Panc1 (cell line): ENCODE measurements around the gene YY1AP1. TPM values are rescaled to one million over a fixed set of nuclear protein-coding genes. Genes with fewer than 3 reads are reported as not detected.
"Not testable (repeated sequence)": the region's sequence is repeated elsewhere in the genome, so short reads cannot be mapped to it uniquely, and the experiment has no call there.

Source experiments
- ATAC-seq: fragments of 200-7000 bp; cut with Tn5 transposase; 2 replicates; pipeline ENCODE4 v1.9.1; 2020; ENCODE audit warnings: mild to moderate bottlenecking, moderate library complexity
- BruUV-seq: library from RNA; stranded (reverse); fragments of 400-500 nt; replicated peaks from 2 replicates; lab custom pipeline; 2021; lab: Mats Ljungman, UMichigan
- CTCF ChIA-PET: fragments of 300-600 bp; sonication (Branson Sonifier 250); formaldehyde crosslinking; loops from one replicate; lab custom pipeline; 2022; ENCODE audit warnings: antibody characterized with exemption; lab: Charles Lee
- POLR2A ChIA-PET: fragments of 300-600 bp; sonication (Branson Sonifier 250); formaldehyde crosslinking; loops from one replicate; lab custom pipeline; 2022; ENCODE audit warnings: antibody characterized with exemption; lab: Charles Lee
- DNase-seq: peaks from one replicate; pipeline ENCODE4 v3.0.0-alpha.2; 2010; ENCODE audit warnings: low read depth, low spot score
- H3K27ac ChIP-seq: 2 replicates; pipeline ENCODE4 v1.5.1; 2011; ENCODE audit warnings: mild to moderate bottlenecking, low read length, inconsistent platforms
- H3K27me3 ChIP-seq: fragments of 200-500 bp; sonication (Bioruptor generic); 2 replicates; pipeline ENCODE4 v1.6.0; 2014; ENCODE audit warnings: low read length, inconsistent platforms; ENCODE audit not compliant: control insufficient read depth, insufficient read depth
- H3K36me3 ChIP-seq: fragments of 200-500 bp; sonication (Bioruptor generic); 2 replicates; pipeline ENCODE4 v1.5.1; 2014; ENCODE audit warnings: inconsistent platforms, mild to moderate bottlenecking, low read length, moderate library complexity; ENCODE audit not compliant: control insufficient read depth, insufficient read depth
- H3K4me1 ChIP-seq: 2 replicates; pipeline ENCODE4 v1.5.1; 2011; ENCODE audit warnings: inconsistent platforms, mild to moderate bottlenecking, low read length, moderate library complexity; ENCODE audit not compliant: control insufficient read depth, insufficient read depth
- H3K4me3 ChIP-seq, 2 experiments: 2 replicates each; pipeline ENCODE4 v1.5.1; 2011 to 2012; ENCODE audit warnings: low read depth in 2 of 2, low read length in 2 of 2, mild to moderate bottlenecking in 2 of 2, inconsistent platforms in 1 of 2, moderate library complexity in 1 of 2
- H3K9me3 ChIP-seq: fragments of 200-500 bp; sonication (Bioruptor generic); 2 replicates; pipeline ENCODE4 v1.5.1; 2014; ENCODE audit warnings: low read depth, mild to moderate bottlenecking, inconsistent platforms, low read length, moderate library complexity; ENCODE audit not compliant: control insufficient read depth, insufficient read depth
- CTCF ChIP-seq: fragments of 450-650 bp; IDR thresholded peaks from 2 replicates; pipeline ENCODE4 v1.5.1; 2017; ENCODE audit warnings: mild to moderate bottlenecking
- POLR2AphosphoS5 ChIP-seq: IDR thresholded peaks from 2 replicates; pipeline ENCODE4 v1.6.1; 2012; ENCODE audit warnings: mild to moderate bottlenecking, low read depth, low read length, moderate library complexity
- SIN3A ChIP-seq: IDR thresholded peaks from 2 replicates; pipeline ENCODE4 v1.6.1; 2012; ENCODE audit warnings: low read depth, mild to moderate bottlenecking, low read length, moderate library complexity, borderline replicate concordance; ENCODE audit not compliant: insufficient read depth
- TCF7L2 ChIP-seq: IDR thresholded peaks from 2 replicates; pipeline ENCODE4 v1.6.1; 2011; ENCODE audit warnings: mild to moderate bottlenecking, low read depth, low read length, inconsistent platforms
- in situ Hi-C: cut with HindIII; loops from 2 replicates; pipeline ENCODE4 v1.10.0; 2016; ENCODE audit warnings: low sequenced_read_pairs, low pct_unique_long_range_greater_than_20kb
- intact Hi-C: fragments of 100-400 bp; cut with micrococcal nuclease; formaldehyde crosslinking; loops from one replicate; pipeline ENCODE4 v1.10.0; 2022; ENCODE audit not compliant: unreplicated experiment
- total RNA-seq: library from RNA; stranded (reverse); gene quantifications from one replicate; pipeline ENCODE4 v1.2.1, GENCODE V29; 2021; ENCODE audit not compliant: unreplicated experiment
- TF ChIP-seq, protein P1 (sequence below), 2 experiments: IDR thresholded peaks; 2 replicates each; pipeline ENCODE4 v1.6.1; 2011 to 2012; ENCODE audit warnings: low read depth in 2 of 2, control low read depth in 1 of 2, low read length in 1 of 2, mild to moderate bottlenecking in 1 of 2, moderate library complexity in 1 of 2; ENCODE audit not compliant: insufficient read depth in 1 of 2

YY1AP1 gene
- total RNA-seq, 1 experiment from 2014 or later = 58.7 TPM

GRCh38 chr1:155706139-155706538, 17.6 kb upstream of the YY1AP1 start:
- Histone ChIP-seq H3K4me1 (no peaks in the 10 kb centered on the region), H3K36me3 (0 out of 2 replicates have a peak, but pooled peaks cover 3% of the 10 kb centered on the region), H3K9me3 (no peaks in the 10 kb centered on the region), H3K4me3 (no peak overlapping the region), H3K27me3 (no peaks in the 10 kb centered on the region), H3K27ac (no peak overlapping the region)
- in situ Hi-C loops (no loop called here), intact Hi-C loops (no loop called here)
- CTCF ChIA-PET = no interaction called here
- BruUV-seq = no TSS peak
- POLR2A ChIA-PET = interaction anchor here (0.7 kb wide), 1 partner anchor 400 kb away, joined by 7 read pairs; no protein-coding TSS in a partner anchor
- TF ChIP-seq CTCF (no peak), TCF7L2 (no peak), SIN3A (no peak), POLR2AphosphoS5 (no peak)
- TF ChIP-seq, protein P1, sequence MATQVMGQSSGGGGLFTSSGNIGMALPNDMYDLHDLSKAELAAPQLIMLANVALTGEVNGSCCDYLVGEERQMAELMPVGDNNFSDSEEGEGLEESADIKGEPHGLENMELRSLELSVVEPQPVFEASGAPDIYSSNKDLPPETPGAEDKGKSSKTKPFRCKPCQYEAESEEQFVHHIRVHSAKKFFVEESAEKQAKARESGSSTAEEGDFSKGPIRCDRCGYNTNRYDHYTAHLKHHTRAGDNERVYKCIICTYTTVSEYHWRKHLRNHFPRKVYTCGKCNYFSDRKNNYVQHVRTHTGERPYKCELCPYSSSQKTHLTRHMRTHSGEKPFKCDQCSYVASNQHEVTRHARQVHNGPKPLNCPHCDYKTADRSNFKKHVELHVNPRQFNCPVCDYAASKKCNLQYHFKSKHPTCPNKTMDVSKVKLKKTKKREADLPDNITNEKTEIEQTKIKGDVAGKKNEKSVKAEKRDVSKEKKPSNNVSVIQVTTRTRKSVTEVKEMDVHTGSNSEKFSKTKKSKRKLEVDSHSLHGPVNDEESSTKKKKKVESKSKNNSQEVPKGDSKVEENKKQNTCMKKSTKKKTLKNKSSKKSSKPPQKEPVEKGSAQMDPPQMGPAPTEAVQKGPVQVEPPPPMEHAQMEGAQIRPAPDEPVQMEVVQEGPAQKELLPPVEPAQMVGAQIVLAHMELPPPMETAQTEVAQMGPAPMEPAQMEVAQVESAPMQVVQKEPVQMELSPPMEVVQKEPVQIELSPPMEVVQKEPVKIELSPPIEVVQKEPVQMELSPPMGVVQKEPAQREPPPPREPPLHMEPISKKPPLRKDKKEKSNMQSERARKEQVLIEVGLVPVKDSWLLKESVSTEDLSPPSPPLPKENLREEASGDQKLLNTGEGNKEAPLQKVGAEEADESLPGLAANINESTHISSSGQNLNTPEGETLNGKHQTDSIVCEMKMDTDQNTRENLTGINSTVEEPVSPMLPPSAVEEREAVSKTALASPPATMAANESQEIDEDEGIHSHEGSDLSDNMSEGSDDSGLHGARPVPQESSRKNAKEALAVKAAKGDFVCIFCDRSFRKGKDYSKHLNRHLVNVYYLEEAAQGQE (IDR thresholded peaks at IDR 0.05; ENCODE audit: insufficient read depth in 1 of 2, low read depth in 2 of 2, low read length in 1 of 2) = no peak
- DNase-seq = no peak
- ATAC-seq = 0 out of 2 replicates have a peak, but pooled peaks have one; percentile 47

DNA sequence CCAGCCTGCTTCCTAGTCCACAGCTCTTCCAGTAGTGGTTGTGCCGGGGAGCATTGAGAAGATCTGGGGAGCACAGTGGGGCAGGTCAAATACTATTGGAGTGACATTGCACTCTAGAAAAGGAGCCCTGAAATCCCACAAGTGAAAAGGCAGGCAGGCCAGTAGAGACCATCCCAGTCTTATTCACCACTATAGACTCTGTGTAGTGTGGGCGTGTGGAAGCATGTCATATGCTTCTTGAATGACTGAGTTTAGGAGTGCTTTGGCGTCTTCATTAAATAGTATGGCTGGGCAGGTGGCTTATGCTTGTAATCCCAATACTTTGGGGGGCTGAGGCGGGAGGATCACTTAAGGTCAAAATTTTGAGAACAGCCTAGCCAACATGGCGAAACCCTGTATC, 15.8 kb upstream of the YY1AP1 start:
- peak; percentile 49; the same call in 1 of the 2 replicates for ATAC-seq

GRCh38 chr1:155703216-155703615, 14.6 kb upstream of the YY1AP1 start:
- ATAC-seq = no peak
- Histone ChIP-seq H3K4me3 (no peak overlapping the region), H3K36me3 (no peaks in the 10 kb centered on the region), H3K4me1 (no peaks in the 10 kb centered on the region), H3K27ac (no peak overlapping the region), H3K9me3 (no peaks in the 10 kb centered on the region), H3K27me3 (no peaks in the 10 kb centered on the region)
- intact Hi-C loops = no loop called here
- no peak for DNase-seq
- TF ChIP-seq TCF7L2 (no peak), SIN3A (no peak), CTCF (no peak), POLR2AphosphoS5 (no peak)
- TF ChIP-seq, protein P1 (IDR thresholded peaks at IDR 0.05; ENCODE audit: insufficient read depth in 1 of 2, low read depth in 2 of 2, low read length in 1 of 2) = no peak
- ChIA-PET CTCF (no interaction called here), POLR2A (no interaction called here)
- BruUV-seq = no TSS peak
- in situ Hi-C loops = no loop called here

More for the DNA sequence above, 15.8 kb upstream of the YY1AP1 start:
- POLR2A ChIA-PET, H3K36me3 ChIP-seq, H3K4me1 ChIP-seq, H3K27ac ChIP-seq, H3K9me3 ChIP-seq, H3K27me3 ChIP-seq, DNase-seq, in situ Hi-C loops, BruUV-seq, H3K4me3 ChIP-seq, CTCF ChIA-PET, intact Hi-C loops: not testable (repeated sequence)

DNA sequence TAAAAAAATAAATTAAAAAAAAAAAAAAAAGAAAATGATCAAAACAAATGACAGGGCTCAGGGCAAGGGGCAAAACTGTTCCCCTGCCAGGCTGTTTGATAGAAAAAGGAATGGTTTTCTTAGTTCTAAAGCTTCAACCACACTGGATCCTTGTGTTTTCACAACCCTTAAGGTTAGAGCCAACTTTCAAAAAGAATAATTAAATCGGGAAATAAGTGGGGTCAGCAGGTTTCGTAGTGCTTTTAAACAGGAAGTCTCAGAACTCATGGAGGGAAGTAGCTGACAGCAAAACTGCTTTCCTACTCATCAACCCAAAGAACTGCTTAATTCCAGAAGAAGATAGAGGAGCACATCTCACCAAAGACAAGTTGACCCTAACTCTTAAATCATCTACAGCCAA, 13.1 kb upstream of the YY1AP1 start:
- H3K4me3 ChIP-seq, H3K4me1 ChIP-seq, H3K27me3 ChIP-seq, intact Hi-C loops, H3K27ac ChIP-seq, in situ Hi-C loops, DNase-seq, H3K9me3 ChIP-seq, BruUV-seq, CTCF ChIA-PET, H3K36me3 ChIP-seq, ATAC-seq, POLR2A ChIA-PET: not testable (repeated sequence)
